Spinal cord (tissue), 10 donors: ENCODE results near the gene RRAGB. TPM values are rescaled to one million over a fixed set of nuclear protein-coding genes. Genes with fewer than 3 reads are reported as not detected.
"Not testable (repeated sequence)": the region's sequence is repeated elsewhere in the genome, so short reads cannot be mapped to it uniquely, and the experiment has no call there.

Experiments used
- DNase-seq, 6 donors: peaks; one replicate each; pipeline versions ENCODE4 v3.0.0 to v3.0.0-alpha.2; 2013 to 2015; ENCODE audit warnings: low spot score in 6 of 6, low read depth in 4 of 6
- H3K27ac ChIP-seq: one replicate; pipeline ENCODE4 v1.5.1; 2013; ENCODE audit warnings: low read depth, low read length, control low read depth
- H3K27me3 ChIP-seq: one replicate; pipeline ENCODE4 v1.6.1; 2013; ENCODE audit warnings: low read length; ENCODE audit not compliant: control insufficient read depth, insufficient read depth
- H3K36me3 ChIP-seq: one replicate; pipeline ENCODE4 v1.6.1; 2013; ENCODE audit warnings: low read length; ENCODE audit not compliant: control insufficient read depth, insufficient read depth
- H3K4me1 ChIP-seq: one replicate; pipeline ENCODE4 v1.6.1; 2013; ENCODE audit warnings: low read length; ENCODE audit not compliant: control insufficient read depth, insufficient read depth
- H3K4me3 ChIP-seq: one replicate; pipeline ENCODE4 v1.5.1; 2013; ENCODE audit warnings: low read depth, low read length, control low read depth
- H3K9me3 ChIP-seq: one replicate; pipeline ENCODE4 v1.6.1; 2013; ENCODE audit warnings: low read length; ENCODE audit not compliant: control insufficient read depth, insufficient read depth
- WGBS: methylation state at CpG from one replicate; pipeline ENCODE4 v1.1.5; 2013; ENCODE audit warnings: missing lambda C conversion rate; ENCODE audit not compliant: insufficient coverage; 5-methylcytosine and 5-hydroxymethylcytosine counted together
- long read RNA-seq, 4 donors: transcript quantifications; one replicate each; lab custom pipeline, GENCODE V29; 2026
- polyA plus RNA-seq, 2 donors: library from polyadenylated mRNA; unstranded; fragments of 120-200 nt; gene quantifications; one replicate each; pipeline ENCODE4 v1.2.1, GENCODE V29; 2013; ENCODE audit not compliant: insufficient read length in 2 of 2
- total RNA-seq, 2 donors: library from RNA; depleted of rRNA in 1 of 2; stranded (reverse); fragments of 120-200 nt in 1 of 2; fragments of >200 nt in 1 of 2; gene quantifications; one replicate each; pipeline versions ENCODE4 v1.2.3 to v1.2.4, GENCODE V29; 2013 to 2014
- donor health status: healthy.

The RRAGB gene, protein sequence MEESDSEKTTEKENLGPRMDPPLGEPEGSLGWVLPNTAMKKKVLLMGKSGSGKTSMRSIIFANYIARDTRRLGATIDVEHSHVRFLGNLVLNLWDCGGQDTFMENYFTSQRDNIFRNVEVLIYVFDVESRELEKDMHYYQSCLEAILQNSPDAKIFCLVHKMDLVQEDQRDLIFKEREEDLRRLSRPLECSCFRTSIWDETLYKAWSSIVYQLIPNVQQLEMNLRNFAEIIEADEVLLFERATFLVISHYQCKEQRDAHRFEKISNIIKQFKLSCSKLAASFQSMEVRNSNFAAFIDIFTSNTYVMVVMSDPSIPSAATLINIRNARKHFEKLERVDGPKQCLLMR
- total RNA-seq (10 to 100 TPM; 65.7 to 89.9 TPM), polyA plus RNA-seq (10 to 100 TPM; 67.7 to 71.4 TPM)
- long read RNA-seq, donor 1, transcript RRAGB-201 (11 exons, 1,573 nt), result major isoform, 8 of 10 reads
- long read RNA-seq, donor 1, partial matches to known transcripts, result 0 of 10 reads
- long read RNA-seq, donor 1, other reads (novel, unspliced or antisense), result 0 of 10 reads
- long read RNA-seq, donor 2, partial matches to known transcripts, result 0 of 6 reads
- long read RNA-seq, donor 2, other reads (novel, unspliced or antisense), result 0 of 6 reads
- long read RNA-seq, donor 3, transcript RRAGB-201 (11 exons, 1,573 nt), result major isoform, 6 of 7 reads
- long read RNA-seq, donor 3, partial matches to known transcripts, result 0 of 7 reads
- long read RNA-seq, donor 3, other reads (novel, unspliced or antisense), result 0 of 7 reads
- long read RNA-seq, donor 4, transcript RRAGB-202 (10 exons, 2,061 nt), result major isoform, 5 of 7 reads
- long read RNA-seq, donor 4, partial matches to known transcripts, result 0 of 7 reads
- long read RNA-seq, donor 4, other reads (novel, unspliced or antisense), result 0 of 7 reads

- Histone ChIP-seq H3K27ac (peak within 1 kb of the TSS; percentile 67), H3K4me3 (peak within 1 kb of the TSS; percentile 69), H3K9me3 (no peaks in the 10 kb centered on the region), H3K36me3 (no peaks in the 10 kb centered on the region), H3K4me1 (no peaks in the 10 kb centered on the region), H3K27me3 (no peaks in the 10 kb centered on the region)
- 28% methylated on average over 40 of the region's 46 CpGs for WGBS
- peak; percentile 79 to 98 (median 84) for DNase-seq
Observed at GRCh38 chrX:55717521-55718497, at the start of gene RRAGB. Gene RRAGB, plus strand, starts transcription at chrX:55717749. Its CDS starts 579 bp downstream, at chrX:55718328.

DNA sequence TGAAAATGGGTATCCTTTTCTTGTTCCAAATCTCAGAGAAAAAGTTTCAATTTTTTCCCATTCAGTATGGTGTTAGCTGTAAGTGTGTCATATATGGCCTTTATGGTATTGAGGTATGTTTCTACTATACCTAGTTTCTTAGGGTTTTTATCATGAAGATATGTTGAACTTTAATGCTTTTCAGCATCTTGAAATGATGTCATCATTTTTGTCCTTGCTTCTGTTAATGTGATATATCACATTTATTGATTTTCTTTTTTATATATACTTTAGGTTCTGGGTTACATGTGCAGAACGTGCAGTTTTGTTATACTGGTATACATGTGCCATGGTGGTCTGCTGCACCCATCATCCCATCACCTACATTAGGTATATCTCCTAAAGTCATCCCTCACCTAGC, 49.5 kb upstream of the RRAGB start:
- no peak overlapping the region for H3K4me3 ChIP-seq
- H3K36me3 ChIP-seq, result no peaks in the 10 kb centered on the region
- H3K9me3 ChIP-seq, result no peaks in the 10 kb centered on the region
- H3K27me3 ChIP-seq, result no peaks in the 10 kb centered on the region
- WGBS, result no CpG with 5 or more reads among the region's 1 CpG
- no peak overlapping the region for H3K27ac ChIP-seq
- no peaks in the 10 kb centered on the region for H3K4me1 ChIP-seq
- DNase-seq, result no peak

DNA sequence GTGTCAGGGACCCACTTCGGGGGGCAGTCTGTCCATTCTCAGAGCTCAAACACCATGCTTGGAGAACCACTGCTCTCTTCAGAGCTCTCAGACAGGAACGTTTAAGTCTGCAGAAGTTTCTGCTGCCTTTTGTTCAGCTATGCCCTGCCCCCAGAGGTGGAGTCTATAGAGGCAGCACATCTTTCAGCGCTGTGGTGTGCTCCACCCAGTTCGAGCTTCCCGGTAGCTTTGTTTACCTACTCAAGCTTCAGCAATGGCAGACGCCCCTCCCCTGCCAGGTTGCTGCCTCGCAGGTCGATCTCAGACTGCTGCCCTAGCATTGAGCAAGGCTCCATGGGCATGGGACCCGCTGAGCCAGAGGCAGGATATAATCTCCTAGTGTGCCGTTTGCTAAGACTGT, 29.0 kb upstream of the RRAGB start:
- H3K4me3 ChIP-seq, H3K4me1 ChIP-seq, H3K36me3 ChIP-seq, H3K27me3 ChIP-seq, H3K27ac ChIP-seq, DNase-seq, H3K9me3 ChIP-seq: not testable (repeated sequence)
- WGBS, result 66% methylated on average over 8 of the region's 10 CpGs

- Histone ChIP-seq H3K27ac (no peak overlapping the region), H3K4me1 (no peaks in the 10 kb centered on the region), H3K36me3 (no peaks in the 10 kb centered on the region), H3K27me3 (no peaks in the 10 kb centered on the region), H3K4me3 (no peak overlapping the region), H3K9me3 (no peaks in the 10 kb centered on the region)
- 56% methylated on average over 2 of the region's 5 CpGs for WGBS
- no peak for DNase-seq
Observed at GRCh38 chrX:55695227-55696018, 22.1 kb upstream of the RRAGB start.

DNA sequence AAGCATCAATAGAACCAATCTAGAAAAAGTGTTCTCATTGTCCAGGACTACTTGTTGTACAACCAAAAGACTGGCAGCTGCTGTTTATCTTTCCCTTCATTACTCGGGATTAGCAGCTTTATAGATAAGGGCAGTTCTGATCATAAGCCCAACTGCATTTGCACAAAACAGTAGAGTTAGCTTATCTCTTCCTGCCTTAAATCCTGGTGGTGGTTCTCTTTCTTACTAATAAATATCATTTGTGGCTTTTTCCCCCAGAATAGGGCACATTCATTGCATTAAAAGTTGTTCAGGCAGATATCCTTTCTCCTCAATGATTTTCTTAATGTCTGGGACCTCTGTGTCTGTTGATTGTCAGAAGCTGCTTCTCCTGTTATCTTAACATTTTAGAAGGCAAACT, 20.2 kb upstream of the RRAGB start:
- no CpG with 5 or more reads among the region's 1 CpG for WGBS
- Histone ChIP-seq H3K27me3 (no peaks in the 10 kb centered on the region), H3K4me1 (no peaks in the 10 kb centered on the region), H3K4me3 (no peak overlapping the region), H3K36me3 (no peaks in the 10 kb centered on the region), H3K27ac (no peak overlapping the region), H3K9me3 (no peaks in the 10 kb centered on the region)
- no peak for DNase-seq

DNA sequence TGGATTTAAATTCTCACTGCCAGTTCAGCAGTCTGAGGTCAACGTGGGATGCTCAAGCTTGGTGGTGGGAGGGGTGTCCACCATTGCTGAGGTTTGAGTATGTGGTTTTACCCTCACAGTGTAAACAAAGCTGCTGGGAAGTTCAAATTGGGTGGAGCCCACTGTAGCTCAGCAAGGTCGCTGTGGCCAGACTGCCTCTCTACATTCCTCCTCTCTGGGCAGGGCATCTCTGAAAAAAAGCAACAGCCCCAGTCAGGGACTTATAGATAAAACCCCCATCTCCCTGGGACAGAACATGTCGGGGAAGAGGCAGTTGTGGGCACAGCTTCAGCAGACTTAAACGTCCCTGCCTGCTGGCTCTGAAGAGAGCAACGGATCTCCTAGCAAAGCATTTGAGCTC, 14.9 kb upstream of the RRAGB start:
- WGBS, result 46% methylated on average over 5 of the region's 5 CpGs

DNA sequence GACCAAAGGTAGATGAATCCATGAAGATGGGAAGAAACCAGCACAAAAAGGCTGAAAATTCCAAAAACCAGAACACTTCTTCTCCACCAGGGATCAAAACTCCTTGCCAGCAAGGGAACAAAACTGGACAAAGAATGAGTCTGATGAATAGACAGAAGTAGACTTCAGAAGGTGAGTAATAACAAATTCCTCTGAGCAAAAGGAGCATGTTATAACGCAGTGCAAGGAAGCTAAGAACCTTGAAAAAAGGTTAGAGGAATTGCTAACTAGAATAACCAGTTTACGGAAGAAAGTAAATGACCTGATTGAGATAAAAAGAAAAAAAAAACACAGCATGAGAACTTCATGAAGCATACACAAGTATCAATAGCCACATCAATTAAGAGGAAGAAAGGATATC, 14.1 kb upstream of the RRAGB start:
- not testable (repeated sequence) for H3K9me3 ChIP-seq, DNase-seq, H3K36me3 ChIP-seq, H3K4me3 ChIP-seq, H3K4me1 ChIP-seq, H3K27ac ChIP-seq, H3K27me3 ChIP-seq
- WGBS, result no CpG with 5 or more reads among the region's 2 CpGs

More for the DNA sequence above, 14.9 kb upstream of the RRAGB start:
- Histone ChIP-seq H3K4me1 (no peaks in the 10 kb centered on the region), H3K27me3 (no peaks in the 10 kb centered on the region), H3K4me3 (no peak overlapping the region), H3K36me3 (no peaks in the 10 kb centered on the region), H3K9me3 (no peaks in the 10 kb centered on the region), H3K27ac (no peak overlapping the region)
- DNase-seq, result no peak

- whole genome bisulfite sequencing, result no CpG with 5 or more reads among the region's 5 CpGs
- not testable (repeated sequence) for H3K4me3 ChIP-seq, H3K27me3 ChIP-seq, H3K27ac ChIP-seq, DNase-seq, H3K36me3 ChIP-seq, H3K9me3 ChIP-seq, H3K4me1 ChIP-seq
Observed at GRCh38 chrX:55705066-55705465, 12.5 kb upstream of the RRAGB start.
